GM12801 (cell line): ENCODE data around the gene DNAJC22.

ENCODE experiments used
- CTCF ChIP-seq: IDR thresholded peaks from one replicate; pipeline ENCODE4 v1.5.1; 2011; ENCODE audit warnings: control low read depth; ENCODE audit not compliant: insufficient read length; ENCODE audit errors: extremely low read depth

DNAJC22 gene

DNA sequence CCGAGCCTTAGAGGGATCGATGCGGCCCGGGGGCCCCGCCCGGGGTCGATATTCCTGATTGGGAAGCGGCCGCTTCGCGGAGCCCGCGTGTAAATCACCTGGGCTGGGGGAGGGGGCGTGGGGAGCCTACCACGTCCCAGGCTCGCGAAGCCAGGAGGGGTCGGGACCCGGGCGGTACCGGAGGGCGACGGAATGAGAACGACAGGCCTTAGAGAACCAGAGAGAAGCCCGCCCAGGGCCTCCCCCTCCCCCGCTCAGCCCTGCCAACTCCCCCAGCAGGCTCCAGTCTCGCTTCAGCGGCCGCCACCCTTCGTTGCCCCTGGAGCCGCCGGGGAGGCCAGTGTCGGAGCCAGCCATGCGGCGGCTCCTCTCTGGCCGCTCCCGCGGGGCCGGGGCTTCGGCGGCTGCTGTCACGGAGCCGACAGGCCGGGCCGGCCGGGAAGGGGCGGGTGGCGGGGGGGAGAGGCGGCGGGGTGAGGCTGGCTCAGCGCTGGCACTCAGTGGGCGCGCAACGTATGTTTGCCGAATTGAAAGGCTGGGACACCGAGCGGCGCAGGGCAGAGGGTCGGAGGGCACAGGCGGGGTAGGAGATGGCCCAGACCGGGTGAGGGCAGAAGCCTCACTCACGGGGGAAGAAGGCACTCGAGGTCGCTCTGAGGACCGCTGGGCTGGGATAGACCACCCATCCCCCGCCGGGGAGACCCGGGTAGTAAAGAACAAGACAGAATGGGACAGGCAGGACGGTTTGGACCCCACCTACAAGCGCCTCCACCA is 1.4 kb upstream of the DNAJC22 start:
- TF ChIP-seq CTCF = no peak

- TF ChIP-seq CTCF = no peak
Observed at GRCh38 chr12:49345825-49346658, 646 bp upstream of the DNAJC22 start.

GRCh38 chr12:49347311-49348193 is 864 bp downstream of the DNAJC22 start:
- no peak for TF ChIP-seq CTCF

DNA sequence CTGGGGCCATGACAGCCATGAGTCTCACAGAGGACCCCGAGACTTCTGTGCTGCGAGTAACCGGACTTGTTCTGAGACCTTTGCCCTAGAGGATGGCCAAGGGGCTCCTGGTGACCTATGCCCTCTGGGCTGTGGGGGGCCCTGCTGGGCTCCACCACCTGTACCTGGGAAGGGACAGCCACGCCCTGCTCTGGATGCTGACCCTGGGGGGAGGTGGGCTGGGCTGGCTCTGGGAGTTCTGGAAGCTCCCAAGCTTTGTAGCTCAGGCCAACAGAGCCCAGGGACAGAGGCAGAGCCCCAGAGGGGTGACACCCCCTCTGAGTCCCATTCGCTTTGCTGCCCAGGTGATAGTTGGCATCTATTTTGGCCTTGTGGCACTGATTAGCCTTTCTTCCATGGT is 2.1 kb downstream of the DNAJC22 start:
- TF ChIP-seq CTCF = no peak

GRCh38 chr12:49349266-49349665 is 2.6 kb downstream of the DNAJC22 start:
- no peak for TF ChIP-seq CTCF

- TF ChIP-seq CTCF = no peak
Observed at GRCh38 chr12:49352351-49352750, 5.7 kb downstream of the DNAJC22 start.

DNA sequence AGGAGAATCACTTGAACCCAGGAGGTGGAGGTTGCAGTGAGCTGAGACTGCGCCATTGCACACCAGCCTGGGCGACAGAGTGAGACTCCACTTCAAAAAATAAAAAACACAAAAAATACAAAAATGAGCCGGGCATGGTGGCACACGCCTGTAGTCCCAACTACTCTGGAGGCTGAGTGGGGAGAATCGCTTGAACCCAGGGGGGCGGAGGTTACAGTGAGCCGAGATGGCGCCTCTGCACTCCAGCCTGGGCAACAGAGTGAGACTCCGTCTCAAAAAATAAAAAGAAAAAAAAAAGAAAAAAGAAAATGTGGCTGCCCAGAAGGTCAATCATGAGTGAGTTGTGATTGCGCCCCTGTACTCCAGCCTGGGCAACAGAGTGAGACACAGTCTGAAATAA is 9.2 kb downstream of the DNAJC22 start:
- TF ChIP-seq CTCF = no peak
